CD4-positive, alpha-beta T cell treated with Interleukin-6 for 4 hours (primary cell): Measurements from ENCODE around the gene POFUT2.
A peak's percentile ranks its signal among the peaks of the same experiment; 100 is the strongest.

Source experiments
- DNase-seq: peaks from one replicate; pipeline ENCODE4 v3.0.0-alpha.2; 2020; ENCODE audit warnings: mixed read lengths

The POFUT2 gene

DNA sequence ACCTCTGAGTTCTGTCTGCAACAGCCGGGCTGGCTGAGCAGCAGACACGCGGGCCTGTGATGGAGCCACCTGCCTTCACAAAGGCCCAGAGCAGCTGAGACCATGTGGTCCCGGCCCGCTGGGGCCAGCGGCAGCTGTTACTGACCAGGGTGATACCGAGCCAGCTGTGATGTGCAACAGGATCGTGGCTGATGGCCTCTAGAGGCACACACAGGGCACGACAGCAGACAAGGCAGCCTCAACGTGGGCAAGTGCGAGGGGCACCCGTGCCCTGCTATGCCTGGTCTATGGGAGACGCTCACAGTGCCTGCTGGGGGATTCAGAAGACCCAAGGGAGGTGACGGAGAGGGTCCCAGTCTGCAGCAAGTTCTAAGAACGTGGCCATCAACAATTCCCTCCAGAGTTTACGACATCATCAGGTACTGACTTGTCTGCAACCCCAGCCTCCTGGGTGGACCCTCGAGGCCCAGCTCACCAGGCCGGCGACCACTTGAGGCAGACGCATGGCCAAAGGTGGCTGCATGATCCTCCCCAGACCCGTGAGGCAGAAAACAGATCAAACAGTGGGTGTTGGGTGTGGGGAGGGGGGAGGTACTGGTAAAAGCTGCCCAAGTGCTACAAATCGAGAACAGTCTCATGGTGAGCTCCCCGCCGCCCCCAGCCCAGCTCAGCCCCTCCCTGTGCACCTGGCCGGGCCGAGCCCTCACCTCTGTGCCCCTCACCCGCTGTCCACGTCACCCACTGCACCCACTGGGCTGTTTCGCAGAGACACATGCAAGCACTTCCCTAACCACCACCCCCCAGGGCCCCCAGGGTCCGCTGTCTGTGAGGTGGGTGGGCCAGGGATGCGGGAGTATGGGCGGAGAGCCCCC is 6.0 kb downstream of the POFUT2 start:
- DNase-seq = no peak

DNA sequence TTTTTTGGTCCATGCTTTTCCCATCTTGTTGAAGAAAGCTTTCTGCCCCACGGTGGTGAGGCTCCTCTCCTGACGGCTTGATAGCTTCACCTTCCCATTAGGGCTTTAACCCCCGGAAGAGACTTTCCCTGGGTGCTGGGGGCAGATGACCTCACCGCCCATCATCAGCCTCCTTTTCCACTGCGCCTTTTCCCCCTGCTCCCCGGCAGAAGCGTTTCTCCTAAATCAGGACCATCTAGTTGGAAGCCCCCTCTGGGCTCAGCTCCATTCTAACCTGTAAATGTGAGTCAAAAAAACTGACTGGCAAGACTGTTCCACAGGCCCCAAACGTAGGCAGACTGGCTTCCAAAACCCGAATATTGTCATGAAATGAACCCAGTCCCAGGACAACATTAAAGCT is 6.7 kb downstream of the POFUT2 start:
- no peak for DNase-seq

GRCh38 chr21:45280178-45280821 is 7.4 kb downstream of the POFUT2 start:
- no peak for DNase-seq

- DNase-seq = no peak
Measured at GRCh38 chr21:45279446-45280177, 8.1 kb downstream of the POFUT2 start.

- DNase-seq = no peak
Measured at GRCh38 chr21:45278156-45278911, 9.4 kb downstream of the POFUT2 start.

DNA sequence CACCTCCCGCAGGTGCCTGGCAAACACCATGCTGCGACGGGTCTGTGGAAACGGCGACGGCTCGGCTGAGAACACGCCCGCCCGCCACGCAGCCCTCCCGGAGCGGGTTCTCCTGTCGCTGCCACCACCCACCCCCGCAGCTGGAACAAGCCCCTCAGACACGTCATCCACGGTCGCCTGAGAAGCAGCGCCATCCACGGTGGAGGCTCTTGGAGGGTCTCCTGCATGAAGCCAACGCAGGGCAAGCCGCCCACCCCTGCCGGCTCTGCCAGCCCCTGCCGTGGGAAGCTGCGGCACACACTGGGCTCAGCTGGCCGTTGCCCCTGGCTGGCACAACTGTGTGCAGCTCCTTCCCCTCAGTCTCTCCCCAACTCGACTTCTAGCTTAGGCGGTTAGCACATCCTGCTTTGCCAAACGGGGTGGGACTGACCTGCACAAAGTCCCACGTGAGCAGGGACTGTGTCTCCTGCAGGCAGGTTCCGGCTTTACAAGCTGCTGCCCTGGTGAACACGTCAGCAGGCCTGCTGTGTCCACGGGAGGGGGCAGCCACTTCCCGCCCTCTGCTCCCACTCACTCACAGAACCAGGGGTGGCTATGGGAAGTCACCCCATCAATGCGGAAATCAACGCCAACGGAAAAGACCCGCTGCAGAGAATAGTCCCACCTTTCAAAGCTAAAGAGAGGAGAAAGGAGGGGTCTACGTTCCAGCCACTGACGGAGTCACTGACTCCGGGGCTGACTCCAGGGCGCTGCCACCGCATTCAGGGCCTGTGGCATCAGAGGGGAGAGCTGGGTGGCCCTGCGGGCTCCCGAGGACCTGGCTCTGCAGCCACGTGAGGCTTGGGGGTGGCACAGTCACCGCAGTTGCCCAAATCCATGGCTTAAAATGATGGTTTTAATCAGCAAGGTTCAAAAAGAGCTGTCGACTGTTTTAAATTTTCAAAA is 10.3 kb downstream of the POFUT2 start:
- DNase-seq = no peak

GRCh38 chr21:45276596-45276995 is 11.1 kb downstream of the POFUT2 start:
- DNase-seq = no peak

- no peak for DNase-seq
Measured at GRCh38 chr21:45270306-45270821, 17.3 kb downstream of the POFUT2 start.

- DNase-seq = no peak
Measured at GRCh38 chr21:45269861-45270260, 17.8 kb downstream of the POFUT2 start.

GRCh38 chr21:45267390-45267760 is 20.3 kb downstream of the POFUT2 start:
- no peak for DNase-seq

GRCh38 chr21:45266518-45267389 is 20.9 kb downstream of the POFUT2 start:
- peak; percentile 61 for DNase-seq

DNA sequence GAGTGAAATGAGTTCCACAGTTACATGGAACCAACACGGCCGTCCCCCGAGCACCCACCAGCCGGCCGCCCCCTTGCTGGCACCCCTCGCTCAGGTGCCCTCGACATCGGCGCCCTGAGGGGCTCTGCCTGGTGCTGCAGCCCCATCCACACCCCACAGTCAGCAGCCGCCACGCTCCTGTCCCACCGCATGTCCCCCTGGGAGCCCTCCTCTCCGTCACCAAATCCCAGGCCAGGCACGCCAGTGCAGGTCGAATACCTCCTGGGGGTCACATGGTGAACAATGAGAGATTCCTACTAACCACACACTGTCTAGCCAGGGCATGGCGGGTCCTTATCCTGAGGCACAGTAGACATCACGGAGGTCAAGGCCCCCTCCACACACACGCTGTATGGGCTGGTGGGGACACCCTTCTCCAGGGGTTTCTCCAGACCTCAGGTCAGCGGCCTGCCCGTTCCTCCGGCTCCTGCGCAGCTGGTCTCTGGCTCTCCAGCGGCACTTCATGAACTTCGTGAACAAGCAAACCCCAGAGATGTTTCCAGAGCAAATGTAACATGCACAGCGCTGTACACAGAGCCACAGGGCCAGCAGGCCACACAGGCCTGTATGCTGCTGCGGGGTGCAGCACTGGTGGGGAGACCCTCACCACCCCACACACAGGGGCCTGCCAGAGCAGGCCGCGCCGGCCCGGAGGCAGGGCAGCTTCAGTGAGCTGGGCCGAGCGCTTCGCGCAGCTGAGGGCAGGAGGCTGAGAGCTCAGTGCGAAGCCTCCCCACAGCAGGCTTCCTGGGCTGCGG is 21.8 kb downstream of the POFUT2 start:
- no peak for DNase-seq

DNA sequence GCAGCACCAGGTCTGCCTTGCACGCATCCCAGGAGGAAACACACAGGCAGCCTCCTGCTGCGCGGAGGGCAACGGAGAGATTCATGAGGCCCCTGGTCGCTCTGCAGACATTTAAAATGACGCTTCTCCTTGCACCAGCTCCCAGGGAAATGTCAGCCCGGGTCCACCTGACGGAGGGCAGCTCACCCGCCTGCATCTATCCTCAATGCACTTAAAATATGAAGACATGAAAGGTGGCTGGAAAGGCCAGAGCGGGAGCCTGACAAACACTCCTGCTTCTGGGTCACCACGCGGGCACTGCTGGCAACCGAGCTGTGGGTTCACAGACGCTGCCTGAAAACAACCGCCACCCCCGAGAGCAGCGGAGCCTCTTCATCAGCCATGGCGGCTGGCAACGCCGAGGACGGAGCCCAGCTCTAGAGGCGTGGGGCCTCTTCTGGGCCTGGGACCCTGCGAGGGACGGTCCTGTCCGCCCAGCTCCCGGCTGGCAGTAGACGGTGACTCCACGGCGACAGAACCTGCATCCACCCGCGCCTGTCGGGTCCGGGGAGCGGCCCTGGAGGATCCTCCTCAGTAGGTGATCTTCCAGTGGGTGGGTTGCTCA is 22.7 kb downstream of the POFUT2 start:
- no peak for DNase-seq

DNA sequence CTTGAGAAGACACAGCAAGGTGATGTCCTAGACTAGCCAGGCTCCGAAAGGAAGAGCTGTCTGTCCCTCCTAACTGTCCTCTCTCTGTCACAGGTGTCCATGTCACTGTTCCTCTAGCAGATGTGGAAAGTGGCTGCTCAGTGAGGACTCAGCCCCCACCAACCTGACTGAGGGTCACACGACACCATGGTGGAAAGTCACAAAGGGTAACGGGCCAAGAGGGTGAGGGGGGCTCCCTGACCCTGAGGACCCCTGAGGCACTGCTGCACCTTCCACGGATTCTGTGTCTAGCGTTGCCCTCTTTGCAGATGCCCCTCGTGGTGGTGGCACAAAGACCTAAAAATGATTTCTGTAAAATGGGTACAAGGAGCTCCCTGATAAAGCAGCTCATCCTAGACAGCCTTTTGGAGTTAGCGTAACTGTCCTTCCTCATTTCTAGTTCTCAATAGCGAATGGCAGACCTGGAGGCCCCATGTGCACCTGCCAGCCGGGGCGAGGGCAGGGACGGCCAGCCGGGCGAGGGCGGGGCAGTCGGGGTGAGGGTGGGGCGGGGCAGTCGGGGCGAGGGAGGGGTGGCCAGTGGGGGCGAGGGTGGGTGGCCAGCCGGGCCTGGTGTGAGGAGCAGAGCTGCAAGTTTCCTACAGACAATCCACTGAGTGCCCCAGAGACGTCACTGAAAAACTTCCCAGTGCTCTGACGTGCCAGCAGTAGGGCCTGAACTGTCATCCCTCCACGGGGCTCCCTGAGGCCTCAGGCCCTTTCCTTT is 23.4 kb downstream of the POFUT2 start:
- DNase-seq = no peak

DNA sequence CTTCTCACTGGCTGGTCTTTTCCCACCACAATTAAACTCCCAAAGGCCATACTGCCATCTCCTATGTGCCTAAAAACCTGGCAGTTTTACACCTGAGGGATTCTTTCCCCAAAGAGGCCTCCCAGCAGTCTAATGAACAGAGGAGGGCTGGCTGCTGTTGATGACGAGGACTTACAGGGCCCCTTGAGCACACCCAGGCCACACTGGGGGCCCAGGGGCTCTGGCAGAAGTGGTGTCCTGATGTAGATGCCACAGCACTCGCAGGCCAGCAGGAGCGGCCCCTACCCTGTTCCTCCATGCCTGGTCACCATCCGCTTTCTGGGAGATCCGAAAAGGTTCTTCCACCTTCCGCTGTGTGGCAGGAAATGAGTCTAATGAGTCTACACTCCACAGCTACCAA is 24.2 kb downstream of the POFUT2 start:
- DNase-seq = no peak

GRCh38 chr21:45262616-45263015 is 25.1 kb downstream of the POFUT2 start:
- no peak for DNase-seq

GRCh38 chr21:45262041-45262581 is 25.6 kb downstream of the POFUT2 start:
- no peak for DNase-seq

- no peak for DNase-seq
Measured at GRCh38 chr21:45261093-45261492, 26.6 kb downstream of the POFUT2 start.
